ENCODE data around the gene ITGAX.

Gene ITGAX

GRCh38 chr16:31350275-31351005 is 4.5 kb upstream of the ITGAX start:
- FAIRE-seq, result no peak

DNA sequence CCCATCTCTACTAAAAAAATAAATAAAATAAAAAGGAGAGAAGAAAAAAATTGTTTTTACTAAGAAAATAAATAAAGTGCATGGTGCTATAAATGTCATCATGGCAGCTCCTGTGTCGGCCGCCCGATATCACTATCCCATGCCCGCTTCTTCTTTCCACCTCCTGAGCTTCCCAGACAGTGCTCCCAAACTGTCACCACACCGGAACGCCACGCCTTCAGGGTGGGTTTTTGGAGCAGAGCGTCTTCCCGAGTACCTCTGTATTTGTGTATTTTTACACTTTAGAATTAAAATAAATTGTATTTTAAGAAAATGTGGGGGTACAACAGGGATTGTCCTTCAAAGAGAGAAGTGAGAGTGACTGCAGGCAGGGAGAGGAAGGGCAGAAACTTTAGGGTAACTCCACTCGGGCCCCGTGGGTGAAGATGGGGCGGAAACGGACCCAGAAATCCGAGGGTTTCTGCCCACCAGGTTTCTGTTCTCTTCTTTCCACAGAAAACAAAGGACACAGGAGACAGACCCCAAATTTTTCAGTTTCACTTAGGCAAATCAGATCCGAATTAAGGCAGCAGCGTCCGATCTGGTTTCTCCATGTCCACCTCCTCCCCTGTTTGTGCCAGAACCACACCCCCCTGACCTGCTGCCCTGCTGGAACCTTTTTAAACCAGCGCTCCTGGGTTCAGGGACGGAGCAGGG is 3.6 kb upstream of the ITGAX start:
- no peak for FAIRE-seq

DNA sequence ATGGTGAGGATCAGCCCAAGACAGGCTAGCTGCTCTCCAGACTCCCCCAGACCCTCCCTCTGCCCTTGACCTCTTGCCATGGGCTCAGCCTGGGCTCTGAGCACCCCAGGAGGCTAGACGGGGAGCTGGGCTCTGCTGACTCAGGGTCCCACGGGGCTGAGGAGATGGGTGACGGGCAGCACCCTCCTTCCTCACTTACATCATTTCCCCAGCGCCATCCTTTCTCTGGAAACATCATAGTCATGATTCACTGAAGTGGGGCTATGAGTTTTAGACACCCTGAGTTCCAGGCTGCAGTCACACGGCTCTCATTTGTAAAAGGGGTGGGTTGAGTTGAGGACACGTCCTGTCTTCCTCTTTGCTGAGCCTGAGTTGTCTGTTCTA is 3.0 kb upstream of the ITGAX start:
- FAIRE-seq, result no peak

- FAIRE-seq, result no peak
Measured at GRCh38 chr16:31352376-31353115, 2.4 kb upstream of the ITGAX start.

- no peak for FAIRE-seq
Measured at GRCh38 chr16:31355431-31356100, 590 bp downstream of the ITGAX start.

DNA sequence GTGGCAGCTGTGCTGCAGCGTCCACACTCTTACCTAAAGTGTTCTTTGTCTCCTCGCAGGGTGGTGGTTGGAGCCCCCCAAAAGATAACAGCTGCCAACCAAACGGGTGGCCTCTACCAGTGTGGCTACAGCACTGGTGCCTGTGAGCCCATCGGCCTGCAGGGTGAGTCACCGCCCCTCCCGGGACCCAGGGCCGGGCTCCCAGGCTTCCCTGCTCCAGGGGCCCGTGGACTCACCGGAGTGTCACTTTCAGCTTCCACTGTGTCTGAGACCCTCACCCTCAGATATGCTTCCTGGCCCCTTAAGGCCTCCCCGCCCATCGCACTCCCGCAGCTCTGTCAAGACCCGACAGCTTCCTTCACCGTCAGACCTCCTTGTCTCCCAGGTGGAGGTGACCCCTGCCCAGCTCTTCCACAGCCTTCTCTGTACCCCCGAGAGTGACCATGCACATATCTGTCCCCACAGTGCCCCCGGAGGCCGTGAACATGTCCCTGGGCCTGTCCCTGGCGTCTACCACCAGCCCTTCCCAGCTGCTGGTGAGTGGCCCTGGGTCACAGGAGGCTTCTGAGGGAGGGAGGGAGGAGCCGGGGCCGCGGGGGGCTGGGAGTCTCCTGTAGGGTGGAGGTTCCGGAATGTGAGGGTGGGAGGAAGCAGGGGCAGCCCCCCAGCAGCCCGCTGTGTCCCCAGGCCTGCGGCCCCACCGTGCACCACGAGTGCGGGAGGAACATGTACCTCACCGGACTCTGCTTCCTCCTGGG is 1.8 kb downstream of the ITGAX start:
- no peak for FAIRE-seq

GRCh38 chr16:31357324-31358109 is 2.5 kb downstream of the ITGAX start:
- FAIRE-seq, result no peak

- no peak for FAIRE-seq
Measured at GRCh38 chr16:31360251-31360650, 5.3 kb downstream of the ITGAX start.

DNA sequence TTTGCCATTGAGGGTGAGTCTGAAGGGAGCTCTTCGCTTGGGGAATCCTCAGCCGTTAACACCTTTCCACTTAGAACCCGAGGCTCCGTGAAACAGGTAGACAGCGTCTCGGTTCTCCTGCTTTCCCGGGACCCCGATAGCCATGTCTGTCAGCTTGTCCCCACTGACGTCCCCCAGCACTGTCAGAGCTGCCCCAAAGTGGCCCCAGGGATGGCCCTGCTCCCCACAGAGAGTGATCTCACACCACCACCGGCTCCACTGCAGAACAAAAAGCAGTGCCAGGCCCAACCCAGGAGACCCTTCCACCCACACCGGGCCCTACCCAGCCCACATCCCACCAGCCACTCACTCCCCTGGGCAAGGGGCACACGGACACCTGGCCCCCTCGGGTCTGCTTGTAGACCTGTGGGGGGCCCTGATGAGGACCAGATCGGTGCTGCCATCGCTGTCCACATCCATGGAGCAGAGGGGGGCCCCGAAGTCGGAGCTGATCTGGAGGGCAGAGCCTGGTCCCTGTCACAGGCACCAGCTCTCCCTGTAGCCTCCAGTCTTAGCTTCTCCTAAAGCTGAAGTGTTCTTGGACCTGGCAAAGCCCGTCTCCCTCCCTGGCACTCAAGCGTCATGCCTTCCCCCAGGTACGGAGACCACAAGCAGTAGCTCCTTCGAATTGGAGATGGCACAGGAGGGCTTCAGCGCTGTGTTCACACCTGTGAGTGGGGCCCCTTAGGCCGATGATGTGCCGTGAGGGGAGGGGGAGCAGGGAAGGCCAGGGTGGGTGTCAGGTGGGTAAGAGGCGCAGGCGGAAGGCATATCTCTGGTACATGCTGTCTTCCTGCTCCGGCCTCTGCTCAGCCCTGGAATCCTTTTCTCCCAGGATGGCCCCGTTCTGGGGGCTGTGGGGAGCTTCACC is 6.5 kb downstream of the ITGAX start:
- no peak for FAIRE-seq

GRCh38 chr16:31362476-31363405 is 7.8 kb downstream of the ITGAX start:
- no peak for FAIRE-seq

- no peak for FAIRE-seq
Measured at GRCh38 chr16:31363721-31364120, 8.7 kb downstream of the ITGAX start.

DNA sequence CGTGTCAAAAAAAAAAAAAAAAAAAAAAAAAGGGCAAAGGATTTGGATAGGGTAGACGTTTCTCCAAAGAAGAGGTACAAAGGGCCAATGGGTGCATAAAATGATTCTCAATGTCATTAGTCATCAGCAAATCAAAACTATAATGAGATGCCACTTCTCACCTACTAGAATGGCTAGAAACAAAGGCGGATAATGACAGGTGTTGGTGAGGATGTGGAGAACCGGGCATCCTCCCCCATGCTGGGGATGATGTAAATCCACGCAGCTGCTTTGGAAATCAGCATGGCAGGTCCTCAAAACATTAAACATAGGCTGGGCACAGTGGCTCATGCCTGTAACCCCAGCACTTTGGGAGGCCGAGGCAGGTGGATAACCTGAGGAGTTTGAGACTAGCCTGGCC is 9.4 kb downstream of the ITGAX start:
- no peak for FAIRE-seq

- FAIRE-seq, result no peak
Measured at GRCh38 chr16:31365131-31365865, 10.3 kb downstream of the ITGAX start.

GRCh38 chr16:31367853-31368252 is 12.9 kb downstream of the ITGAX start:
- no peak for FAIRE-seq

GRCh38 chr16:31371008-31371407 is 16.0 kb downstream of the ITGAX start:
- no peak for FAIRE-seq

- FAIRE-seq, result no peak
Measured at GRCh38 chr16:31371619-31372484, 16.9 kb downstream of the ITGAX start.

DNA sequence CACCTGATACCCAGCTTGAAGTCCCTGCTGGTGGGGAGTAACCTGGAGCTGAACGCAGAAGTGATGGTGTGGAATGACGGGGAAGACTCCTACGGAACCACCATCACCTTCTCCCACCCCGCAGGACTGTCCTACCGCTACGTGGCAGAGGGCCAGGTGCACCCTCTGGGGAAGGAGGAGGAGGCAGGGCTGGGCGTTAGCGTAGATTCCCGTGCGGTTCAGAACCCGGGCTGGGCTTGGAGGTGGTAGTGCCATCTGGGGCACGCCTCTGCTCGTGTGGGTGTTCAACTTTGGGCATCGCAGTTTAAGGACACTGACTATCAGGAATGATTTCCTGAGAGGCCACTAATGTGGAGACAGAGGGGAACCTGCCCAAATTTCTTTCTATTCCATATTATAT is 18.3 kb downstream of the ITGAX start:
- no peak for FAIRE-seq

DNA sequence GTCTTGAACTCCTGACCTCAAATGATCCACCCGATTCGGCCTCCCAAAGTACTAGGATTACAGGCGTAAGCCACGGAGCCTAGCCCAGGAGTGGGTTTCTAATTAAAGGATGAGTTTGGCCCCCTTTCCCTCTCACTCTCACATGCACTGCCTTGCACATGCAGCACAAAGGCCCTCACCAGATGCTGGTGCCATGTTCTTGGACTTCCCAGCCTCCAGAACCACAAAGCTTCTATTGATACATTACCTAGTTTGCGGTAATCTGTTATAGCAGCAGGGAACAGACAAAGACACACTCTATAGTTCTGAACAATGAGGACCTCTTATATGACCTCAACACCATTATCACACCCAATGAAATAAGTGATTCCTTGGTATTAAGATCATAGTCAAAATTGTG is 20.3 kb downstream of the ITGAX start:
- no peak for FAIRE-seq

Measured in endometrium (tissue), 2 donors.